GM12878 (cell line): ENCODE results near the gene RNF220. TPM values are rescaled to one million over a fixed set of nuclear protein-coding genes. Genes with fewer than 3 reads are reported as not detected.

Experiments used
- ATAC-seq: fragments of 200-7000 bp; cut with Tn5 transposase; 3 replicates; pipeline ENCODE4 v1.9.1; 2020; ENCODE audit warnings: mild to moderate bottlenecking, moderate library complexity
- BruUV-seq: library from RNA; stranded (reverse); fragments of 400-500 nt; replicated peaks from 2 replicates; lab custom pipeline; 2021; lab: Mats Ljungman, UMichigan
- CTCF ChIA-PET: fragments of 300-600 bp; sonication (Branson Sonifier 250); formaldehyde crosslinking; extraction: SDS; loops from one replicate; lab custom pipeline; 2021; ENCODE audit warnings: inconsistent platforms; lab: Yijun Ruan, JAX
- POLR2A ChIA-PET: fragments of 350-600 bp; formaldehyde crosslinking; extraction: SDS; loops from one replicate; lab custom pipeline; 2021; ENCODE audit warnings: inconsistent platforms; lab: Charles Lee
- RAD21 ChIA-PET: fragments of 300-600 bp; sonication (Branson Sonifier 250); formaldehyde crosslinking; loops from one replicate; lab custom pipeline; 2023; ENCODE audit warnings: antibody characterized with exemption; ENCODE audit not compliant: unreplicated experiment; lab: Charles Lee
- SMC1A ChIA-PET: fragments of 300-600 bp; sonication (Branson Sonifier 250); formaldehyde crosslinking; loops from one replicate; lab custom pipeline; 2023; ENCODE audit not compliant: unreplicated experiment, uncharacterized antibody; lab: Charles Lee
- DNase-seq: peaks from one replicate; pipeline ENCODE4 v3.0.0-alpha.2; 2011; ENCODE audit warnings: low read depth, low spot score
- FAIRE-seq: peaks from 3 replicates; lab custom pipeline; 2011; peaks lifted over from hg19 to GRCh38; lab: Jason Lieb, UNC
- H2AFZ ChIP-seq: 2 replicates; pipeline ENCODE4 v1.6.0; 2011; ENCODE audit warnings: low read depth, low read length, control low read depth; ENCODE audit not compliant: control insufficient read depth
- H3K27ac ChIP-seq: 2 replicates; pipeline ENCODE4 v1.5.1; 2011; ENCODE audit warnings: control low read depth; ENCODE audit not compliant: control insufficient read depth, insufficient read depth
- H3K27me3 ChIP-seq, 2 experiments: replicated peaks in 1 of 2; 2 replicates each; pipeline versions ENCODE4 v1.6.0 to v1.6.1; 2011; ENCODE audit warnings: low read length in 1 of 2; ENCODE audit not compliant: control insufficient read depth in 2 of 2, insufficient read depth in 2 of 2
- H3K36me3 ChIP-seq, 2 experiments: 2 replicates each; pipeline ENCODE4 v1.5.1; 2011; ENCODE audit warnings: low read length in 1 of 2; ENCODE audit not compliant: control insufficient read depth in 2 of 2, insufficient read depth in 2 of 2
- H3K4me1 ChIP-seq: 2 replicates; pipeline ENCODE4 v1.6.1; 2011; ENCODE audit warnings: mild to moderate bottlenecking, low read length, moderate library complexity, mixed read lengths; ENCODE audit not compliant: control insufficient read depth, insufficient read depth
- H3K4me2 ChIP-seq: 2 replicates; pipeline ENCODE4 v1.6.0; 2011; ENCODE audit warnings: control low read depth; ENCODE audit not compliant: control insufficient read depth, insufficient read depth
- H3K4me3 ChIP-seq: fragments of 200-600 bp; sonication (generic); 2 replicates; pipeline ENCODE4 v1.5.1; 2016
- H3K79me2 ChIP-seq: 2 replicates; pipeline ENCODE4 v1.6.0; 2011; ENCODE audit warnings: low read length; ENCODE audit not compliant: control insufficient read depth, insufficient read depth
- H3K9ac ChIP-seq: 2 replicates; pipeline ENCODE4 v1.8.0; 2011; ENCODE audit warnings: low read length, control low read depth, mixed read lengths; ENCODE audit not compliant: control insufficient read depth, insufficient read depth
- H3K9me3 ChIP-seq: replicated peaks from 3 replicates; pipeline ENCODE4 v1.5.1; 2011; ENCODE audit warnings: mild to moderate bottlenecking, low read length; ENCODE audit not compliant: control insufficient read depth, insufficient read depth
- H4K20me1 ChIP-seq: 2 replicates; pipeline ENCODE4 v1.6.0; 2011; ENCODE audit not compliant: control insufficient read depth, insufficient read depth
- MEF2A ChIP-seq: IDR thresholded peaks from 2 replicates; pipeline ENCODE4 v1.6.1; 2011; ENCODE audit warnings: low read depth, mild to moderate bottlenecking, low read length, moderate library complexity; ENCODE audit not compliant: insufficient read depth
- SKIL ChIP-seq: fragments of 450-650 bp; IDR thresholded peaks from 2 replicates; pipeline ENCODE4 v1.6.1; 2017; ENCODE audit warnings: mild to moderate bottlenecking, low read depth, inconsistent platforms; ENCODE audit not compliant: poor library complexity, severe bottlenecking
- ZBTB11 ChIP-seq: fragments of 450-650 bp; formaldehyde crosslinking; IDR thresholded peaks from 2 replicates; pipeline ENCODE4 v1.5.0; 2022; ENCODE audit warnings: mild to moderate bottlenecking, missing genetic modification characterization
- WGBS: methylation state at CpG from one replicate; pipeline ENCODE4 v1.1.6; 2016; ENCODE audit warnings: low lambda C conversion rate; ENCODE audit not compliant: insufficient replicate concordance, insufficient coverage; ENCODE audit errors: missing lambda C conversion rate; 5-methylcytosine and 5-hydroxymethylcytosine counted together
- in situ Hi-C: fragments of 300-500 bp; cut with MboI; formaldehyde crosslinking; loops from 9 replicates; pipeline ENCODE4 v1.14.3; 2018; ENCODE audit warnings: mixed read lengths
- intact Hi-C: fragments of 100-400 bp; cut with micrococcal nuclease; formaldehyde crosslinking; loops from one replicate; pipeline ENCODE4 v1.14.2; 2022; ENCODE audit not compliant: unreplicated experiment
- polyA plus RNA-seq, 11 experiments: library from polyadenylated mRNA; depleted of rRNA in 4 of 11; unstranded in 6 of 11; stranded (reverse) in 5 of 11; fragments of >200 nt; fragmentation: Nextera tagmentation in 4 of 11; fragmentation: Illumina TruSeq in 1 of 11; extraction: Ambion mirVana in 4 of 11; extraction: Trizol in 1 of 11; gene quantifications; 1 replicate in 1 of 11; 2 replicates in 10 of 11; pipeline versions ENCODE4 v1.2.1 to v1.2.3, GENCODE V29; 2011 to 2016; ENCODE audit warnings: inconsistent platforms in 2 of 11, missing spikeins in 2 of 11, low read depth in 1 of 11
- total RNA-seq, 4 experiments: library from RNA; depleted of rRNA in 3 of 4; stranded (reverse); fragments of >200 nt in 3 of 4; fragmentation: Illumina TruSeq in 1 of 4; extraction: Trizol in 1 of 4; gene quantifications; 2 replicates each; pipeline versions ENCODE4 v1.2.1 to v1.2.3, GENCODE V29; 2013 to 2021

The RNF220 gene
- total and polyA plus RNA-seq, 10 of the 15 experiments (the other 5 are each of a cell fraction or from before 2014, with no cell fraction given), result 4.6 to 84.1 (median 53.7) TPM

GRCh38 chr1:44489481-44489880 lies 84.4 kb downstream of the RNF220 start:
- TF ChIP-seq ZBTB11 (CRISPR knock-in tag) (no peak), MEF2A (no peak), SKIL (no peak)
- H3K27me3 ChIP-seq, result no peaks in the 10 kb centered on the region; a peak in 1 of 4 replicates
- no peak overlapping the region for H3K27ac ChIP-seq
- no peaks in the 10 kb centered on the region for H3K36me3 ChIP-seq
- no peak overlapping the region for H3K4me3 ChIP-seq
- intact Hi-C loops, result no loop called here
- DNase-seq (no peak), FAIRE-seq (no peak), ATAC-seq (no peak)
- ChIA-PET CTCF (no interaction called here), RAD21 (no interaction called here), POLR2A (no interaction called here), SMC1A (no interaction called here)
- H3K9ac ChIP-seq, result no peak overlapping the region
- 18% methylated on average over 5 of the region's 5 CpGs for WGBS
- H3K4me2 ChIP-seq, result no peak overlapping the region
- BruUV-seq, result no TSS peak
- H4K20me1 ChIP-seq, result no peaks in the 10 kb centered on the region
- in situ Hi-C loops, result loop anchor here (5.0 kb wide), 1 partner anchor 52 kb away; no protein-coding TSS in a partner anchor
- H3K79me2 ChIP-seq, result no peaks in the 10 kb centered on the region
- H2AFZ ChIP-seq, result no peak overlapping the region
- H3K9me3 ChIP-seq, result no peaks in the 10 kb centered on the region
- H3K4me1 ChIP-seq, result no peaks in the 10 kb centered on the region
